HG03045 (cell line): ENCODE data around the gene TK2.
"Not testable (repeated sequence)": the region's sequence is repeated elsewhere in the genome, so short reads cannot be mapped to it uniquely, and the experiment has no call there.

Experiments
- ATAC-seq: cut with Tn5 transposase; IDR thresholded peaks from one replicate; pipeline ENCODE4 v1.9.1; 2021; ENCODE audit warnings: mild to moderate bottlenecking, moderate library complexity; ENCODE audit not compliant: unreplicated experiment

Gene TK2

DNA sequence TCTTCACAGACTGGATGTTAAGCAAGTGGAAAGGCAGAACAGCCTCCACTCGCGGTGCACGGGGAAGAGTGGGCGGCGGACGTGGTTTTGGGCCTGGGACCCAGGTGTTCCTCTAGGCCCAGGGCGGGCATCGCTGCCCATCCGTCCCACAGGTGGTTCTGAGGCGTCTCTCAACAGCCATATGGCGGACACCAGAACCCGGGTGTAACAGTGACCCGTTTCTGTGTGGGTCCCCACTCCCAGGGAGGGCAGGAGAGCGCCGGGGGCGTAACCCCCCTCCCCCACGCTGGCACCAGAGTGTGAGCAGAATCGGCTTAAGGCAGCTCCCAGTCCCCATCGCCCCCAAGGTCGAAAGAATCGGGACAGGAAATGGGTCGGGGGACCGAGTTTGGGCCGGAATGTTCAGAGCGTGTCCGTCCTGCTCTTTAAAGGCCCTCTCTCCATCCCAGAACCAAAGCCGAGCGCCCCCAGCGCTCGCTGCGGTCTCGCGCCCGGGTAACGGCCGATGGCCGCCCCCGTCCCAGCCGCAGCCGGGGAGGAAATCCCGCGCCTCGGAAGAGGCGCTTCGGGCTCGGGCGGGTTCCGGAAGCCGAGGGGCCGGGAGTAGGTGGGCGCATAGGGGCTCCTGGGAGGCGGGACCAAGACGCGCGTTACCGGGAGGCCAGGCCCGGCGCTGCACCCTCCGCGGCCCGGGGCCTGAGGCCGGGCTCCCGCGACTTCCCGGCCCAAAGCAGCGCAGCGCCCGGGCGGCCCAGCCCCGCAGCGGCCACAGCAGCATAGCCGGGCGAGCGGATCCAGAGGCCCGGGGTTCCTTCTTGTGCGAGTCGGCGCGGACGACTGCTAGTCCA, at the start of gene TK2:
Gene TK2 (minus strand): TSS at position 839 of the 848 bp plus-strand sequence. CDS start 61 bp downstream, at position 778.
- peak; percentile 38 for ATAC-seq

DNA sequence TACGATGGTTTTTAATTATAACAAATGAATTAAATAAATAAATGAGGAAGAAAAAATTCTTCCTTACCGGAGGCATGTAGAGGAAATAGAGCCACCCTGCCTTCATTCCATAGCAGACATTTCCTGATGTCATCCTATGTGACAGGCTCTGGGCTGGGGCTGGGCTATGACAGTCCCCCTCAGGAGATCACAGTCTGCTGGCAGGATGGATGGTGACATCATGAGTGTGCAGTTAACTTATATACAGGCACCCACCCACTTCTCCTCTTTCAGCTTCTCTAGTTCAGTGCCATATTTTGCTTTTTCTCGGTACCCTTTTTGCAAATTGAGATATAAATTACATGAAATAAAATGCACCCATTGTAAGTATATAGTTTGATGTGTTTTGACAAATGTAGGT, 48.2 kb upstream of the TK2 start:
- no peak for ATAC-seq

DNA sequence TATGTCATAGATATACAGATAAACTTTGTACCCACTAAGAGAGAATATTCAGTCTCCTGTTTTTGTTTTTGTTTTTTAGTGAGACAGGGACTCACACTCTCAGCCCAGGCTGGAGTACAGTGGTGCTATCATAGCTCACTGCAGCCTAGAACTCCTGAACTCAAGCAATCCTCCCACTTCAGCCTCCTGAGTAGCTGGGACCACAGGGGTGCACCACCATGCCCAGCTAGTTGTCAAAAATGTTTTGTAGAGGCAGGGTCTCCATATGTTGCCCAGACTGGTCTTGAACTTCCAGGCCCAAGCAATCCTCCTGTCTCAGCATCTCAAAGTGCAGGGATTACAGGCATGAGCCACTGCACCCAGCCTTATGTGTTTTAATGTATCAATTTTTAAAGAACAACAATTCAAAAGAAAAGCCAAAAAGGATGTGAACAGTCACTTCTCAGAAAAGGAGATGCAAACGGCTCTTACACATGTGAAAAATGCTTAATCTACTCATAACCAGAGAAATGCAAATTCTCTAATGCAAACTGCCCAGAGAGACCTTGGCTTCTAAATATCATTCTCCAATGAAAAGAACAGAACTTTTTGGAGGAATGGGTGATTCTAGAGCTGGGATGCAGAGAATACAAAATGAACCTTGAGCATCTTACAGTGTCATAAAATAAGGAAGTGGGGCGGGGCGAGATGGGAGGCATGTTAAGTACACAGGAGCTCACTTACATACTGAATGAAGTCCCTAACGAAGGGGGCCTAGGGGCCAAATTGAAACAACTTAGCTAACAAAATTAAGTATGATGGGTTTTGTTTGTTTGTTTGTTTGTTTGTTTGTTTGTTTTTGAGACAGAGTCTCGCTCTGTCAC, 47.3 kb upstream of the TK2 start:
- no peak for ATAC-seq

DNA sequence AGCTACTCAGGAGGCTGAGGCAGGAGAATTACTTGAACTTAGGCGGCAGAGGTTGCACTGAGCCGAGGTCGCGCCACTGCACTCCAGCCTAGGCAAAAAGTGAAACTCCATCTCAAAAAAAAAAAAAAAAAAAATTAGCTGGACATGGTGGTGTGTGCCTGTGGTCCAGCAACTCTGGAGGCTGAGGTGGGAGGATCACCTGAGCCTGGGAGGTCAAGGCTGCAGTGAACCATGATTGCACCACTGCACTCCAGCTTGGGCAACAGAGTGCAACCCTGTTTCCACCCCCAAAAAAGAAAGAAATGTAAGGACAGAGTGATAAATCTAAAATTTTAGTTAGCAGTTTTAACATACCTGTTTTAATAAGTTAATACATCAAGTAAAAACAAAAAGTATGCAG, 46.6 kb upstream of the TK2 start:
- not testable (repeated sequence) for ATAC-seq

DNA sequence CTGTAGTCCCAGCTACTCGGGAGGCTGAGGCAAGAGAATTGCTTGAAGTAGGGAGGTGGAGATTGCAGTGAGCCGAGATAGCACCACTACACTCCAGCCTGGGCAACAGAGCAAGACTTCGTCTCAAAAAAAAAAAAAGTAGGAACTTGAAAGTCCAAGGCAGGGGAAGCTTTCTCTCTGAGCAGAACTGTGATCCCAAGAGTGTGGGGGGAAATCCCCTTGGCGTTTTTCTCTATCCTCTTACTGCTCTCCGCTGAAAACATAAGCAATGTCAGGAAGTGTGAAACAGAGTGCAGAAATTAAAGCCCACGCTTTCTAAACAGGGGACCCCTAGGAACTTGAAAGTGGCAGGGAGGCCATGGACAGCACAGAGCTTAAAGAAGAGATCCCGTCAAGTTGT, 44.8 kb upstream of the TK2 start:
- no peak for ATAC-seq

DNA sequence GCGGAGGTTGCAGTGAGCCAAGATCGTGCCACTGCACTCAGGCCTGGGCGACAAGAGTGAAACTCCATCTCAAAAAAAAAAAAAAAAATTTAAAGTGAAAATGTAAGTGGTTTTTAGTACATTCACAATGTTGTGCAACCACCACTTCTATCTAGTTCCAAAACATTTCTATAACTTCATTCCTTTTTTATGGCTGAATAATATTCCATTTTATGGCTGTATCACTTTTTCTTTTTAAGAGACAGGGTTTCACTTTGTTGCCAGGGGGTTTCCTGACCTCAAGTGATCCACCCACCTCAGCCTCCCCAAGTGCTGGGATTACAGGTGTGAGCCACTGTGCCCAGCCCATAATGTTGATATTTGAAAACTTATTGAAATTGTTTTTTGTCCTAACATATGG, 42.9 kb upstream of the TK2 start:
- no peak for ATAC-seq

DNA sequence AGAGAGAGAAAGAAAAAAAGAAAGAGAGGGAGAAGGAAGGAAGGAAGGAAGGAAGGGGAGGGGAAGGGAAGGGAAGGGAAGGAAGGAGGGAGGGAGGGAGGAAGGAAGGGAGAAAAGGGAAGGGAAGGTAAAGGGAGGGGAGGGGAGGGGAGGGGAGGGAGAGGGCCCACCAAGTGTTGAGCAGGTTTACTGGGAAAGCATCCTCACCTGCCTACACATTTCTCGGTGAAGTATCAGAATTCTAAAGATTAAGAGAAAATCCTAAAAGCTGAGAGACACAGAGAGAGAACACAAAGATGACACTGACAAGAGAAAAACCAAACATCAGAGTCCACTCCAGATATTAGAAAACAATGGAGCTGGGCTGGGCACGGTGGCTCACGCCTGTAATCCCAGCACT, 42.3 kb upstream of the TK2 start:
- no peak for ATAC-seq

DNA sequence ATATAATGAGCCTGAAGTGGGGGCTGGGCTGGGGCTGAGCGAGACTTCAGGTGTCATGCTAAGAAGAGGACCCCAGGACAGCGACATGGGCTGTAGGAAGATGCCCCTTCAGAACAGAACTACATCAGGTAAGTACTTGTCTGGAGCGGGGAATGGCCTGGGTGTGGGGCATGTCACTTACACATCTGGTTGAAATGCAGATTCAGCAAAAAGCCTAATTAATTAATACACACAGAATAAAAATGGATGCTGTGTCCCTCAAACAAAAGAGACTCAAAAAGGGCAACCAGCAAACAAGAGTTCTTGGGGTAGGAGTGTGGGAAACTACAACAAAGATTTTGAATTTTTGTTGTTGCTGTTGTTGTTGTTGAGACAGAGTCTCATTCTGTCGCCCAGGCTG, 41.1 kb upstream of the TK2 start:
- no peak for ATAC-seq

DNA sequence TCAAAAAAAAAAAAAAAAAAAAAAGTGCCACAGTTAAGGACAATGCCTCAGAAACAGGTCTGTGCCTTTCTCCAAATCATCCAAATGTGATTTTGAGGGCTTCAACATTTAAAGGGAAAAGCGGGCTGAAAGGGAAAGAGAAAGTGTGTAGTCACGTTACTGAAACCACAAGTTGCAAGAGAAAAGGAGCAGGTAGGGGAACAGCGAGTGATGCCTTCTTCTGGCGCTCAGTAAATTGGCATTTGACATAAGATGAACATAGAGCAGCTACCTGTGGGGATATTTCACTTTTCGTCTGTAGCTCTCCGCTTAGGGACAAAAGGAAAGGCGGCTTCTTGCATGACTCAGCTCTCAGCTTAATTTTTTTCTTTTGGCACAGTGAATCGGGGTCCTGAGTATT, 40.4 kb upstream of the TK2 start:
- no peak for ATAC-seq

DNA sequence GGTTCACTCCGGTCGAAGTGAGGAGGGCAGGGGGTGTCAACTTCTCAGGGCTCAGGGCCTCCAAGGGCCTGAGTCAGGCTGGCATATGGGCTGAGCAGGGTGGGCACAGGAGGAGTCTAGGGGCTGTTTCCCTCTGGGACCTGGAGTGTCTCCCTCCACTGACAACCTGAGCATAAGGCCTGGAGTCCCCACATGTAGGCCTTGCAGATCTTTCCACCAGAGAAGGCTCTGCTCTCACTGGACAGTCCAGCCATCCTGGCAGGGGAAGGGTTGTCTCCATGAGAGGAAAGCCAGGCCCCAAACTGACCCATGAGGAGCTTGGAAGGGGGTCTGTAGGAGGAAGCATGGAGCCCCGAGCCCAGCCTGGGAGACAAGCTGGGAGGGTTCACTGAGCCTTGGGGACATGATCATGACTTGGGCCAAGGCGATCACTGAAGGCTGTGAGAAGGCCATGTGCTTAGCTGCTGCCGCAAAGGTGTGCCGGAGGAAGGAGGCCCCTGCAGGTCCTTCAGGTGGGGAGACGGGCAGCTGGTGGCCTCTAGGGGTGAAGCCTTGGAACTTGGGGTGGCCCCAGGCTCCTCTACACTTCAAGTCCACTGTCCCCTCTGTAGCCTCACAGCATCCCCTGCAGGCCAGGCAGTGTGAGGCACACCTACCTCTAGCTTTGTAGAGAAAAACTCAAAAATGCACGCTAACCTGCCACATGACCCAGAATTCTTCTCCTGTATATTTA, 39.2 kb upstream of the TK2 start:
- no peak for ATAC-seq

DNA sequence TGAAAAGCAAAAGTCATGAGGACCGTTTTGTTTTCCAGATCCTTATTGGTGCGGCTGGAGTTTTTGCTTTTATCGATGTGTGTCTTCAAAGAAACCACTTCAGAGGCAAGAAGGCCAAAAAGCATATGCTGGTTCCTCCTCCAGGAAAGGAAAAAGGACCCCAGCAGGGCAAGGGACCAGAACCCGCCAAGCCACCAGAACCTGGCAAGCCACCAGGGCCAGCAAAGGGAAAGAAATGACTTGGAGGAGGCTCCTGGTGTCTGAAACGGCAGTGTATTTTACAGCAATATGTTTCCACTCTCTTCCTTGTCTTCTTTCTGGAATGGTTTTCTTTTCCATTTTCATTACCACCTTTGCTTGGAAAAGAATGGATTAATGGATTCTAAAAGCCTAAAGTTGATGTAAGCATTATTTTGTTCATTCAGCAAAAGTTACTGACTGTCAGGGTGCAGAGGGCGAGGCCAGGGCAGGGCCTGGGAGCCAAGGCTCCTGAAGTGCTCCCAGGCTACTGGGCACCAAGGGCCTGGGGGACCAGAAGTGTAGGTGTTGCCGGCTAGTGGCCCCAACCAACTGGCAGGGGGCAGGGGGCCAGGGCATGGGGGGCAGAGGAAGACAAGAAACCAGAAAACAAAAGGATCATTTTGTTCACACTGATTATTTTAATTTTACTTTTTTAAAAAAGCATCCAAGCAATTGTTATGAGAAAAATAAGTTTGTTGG, 38.1 kb upstream of the TK2 start:
- no peak for ATAC-seq

DNA sequence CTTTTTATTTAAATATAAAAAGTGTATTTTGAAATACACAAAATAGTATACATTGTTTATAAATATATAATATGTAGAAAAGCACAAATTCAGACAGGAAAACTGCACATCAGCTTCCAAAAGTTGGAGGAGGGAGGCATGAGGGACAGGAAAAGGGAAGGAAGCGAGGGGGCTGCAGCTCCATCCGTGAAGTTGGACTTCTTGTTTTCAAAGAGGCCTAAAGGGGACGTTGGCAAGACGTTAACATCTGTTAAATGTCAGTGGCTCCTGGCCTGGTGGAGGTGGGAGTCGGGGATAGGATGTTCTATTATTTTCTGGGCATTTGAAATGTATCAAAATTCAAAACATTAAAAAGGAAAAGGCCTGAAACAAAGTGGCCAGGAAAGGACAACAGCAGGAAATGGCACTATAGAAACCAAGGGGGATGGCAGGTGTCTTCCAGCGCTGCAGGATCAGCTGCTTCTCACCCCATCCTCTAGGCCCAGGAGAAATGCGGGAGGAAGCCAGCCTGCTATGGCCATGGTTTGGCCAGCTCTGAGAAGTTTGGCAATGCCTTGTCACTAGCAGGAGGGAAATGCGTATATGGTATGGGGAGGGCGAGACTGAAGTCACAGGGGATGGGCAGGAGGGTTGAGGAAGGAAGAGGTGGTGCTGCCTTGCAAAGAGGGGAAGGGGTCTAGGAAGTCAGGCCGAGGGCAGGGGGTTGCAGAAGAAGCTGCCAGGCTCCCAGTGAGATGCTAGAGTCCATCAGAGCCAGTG, 35.7 kb upstream of the TK2 start:
- no peak for ATAC-seq

DNA sequence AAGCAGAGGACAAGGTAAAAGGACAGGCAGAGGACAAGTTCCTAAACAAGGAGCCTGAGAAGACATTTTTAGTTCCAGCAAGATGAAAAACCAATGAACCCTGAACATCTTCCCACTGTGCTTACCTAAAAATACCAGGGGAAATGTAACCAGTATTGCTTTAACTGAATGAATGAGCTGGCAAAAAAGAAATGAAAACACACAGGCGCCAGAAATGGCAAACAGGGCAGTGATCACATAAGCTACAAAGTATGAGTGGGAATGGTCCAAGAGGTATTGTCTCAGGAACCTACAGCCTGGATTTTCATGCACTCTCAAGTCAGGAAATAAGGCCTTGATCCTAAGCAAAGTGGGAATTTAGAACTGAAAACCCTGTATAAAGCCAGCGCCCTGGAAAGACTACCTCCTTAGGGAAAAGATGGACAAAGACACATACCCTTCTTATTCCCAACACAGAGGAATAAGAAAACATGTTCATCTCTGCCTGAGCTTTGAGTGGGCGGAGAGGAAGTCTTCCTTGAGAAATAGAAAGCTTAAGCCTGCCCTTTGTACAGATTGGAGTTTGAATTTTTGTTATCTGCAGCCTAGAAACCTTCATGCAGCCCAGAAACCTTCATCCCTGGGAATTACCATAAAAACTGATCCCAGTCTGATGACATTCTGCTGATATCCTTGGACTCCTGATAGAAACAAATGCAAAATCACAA, 31.5 kb upstream of the TK2 start:
- no peak for ATAC-seq

DNA sequence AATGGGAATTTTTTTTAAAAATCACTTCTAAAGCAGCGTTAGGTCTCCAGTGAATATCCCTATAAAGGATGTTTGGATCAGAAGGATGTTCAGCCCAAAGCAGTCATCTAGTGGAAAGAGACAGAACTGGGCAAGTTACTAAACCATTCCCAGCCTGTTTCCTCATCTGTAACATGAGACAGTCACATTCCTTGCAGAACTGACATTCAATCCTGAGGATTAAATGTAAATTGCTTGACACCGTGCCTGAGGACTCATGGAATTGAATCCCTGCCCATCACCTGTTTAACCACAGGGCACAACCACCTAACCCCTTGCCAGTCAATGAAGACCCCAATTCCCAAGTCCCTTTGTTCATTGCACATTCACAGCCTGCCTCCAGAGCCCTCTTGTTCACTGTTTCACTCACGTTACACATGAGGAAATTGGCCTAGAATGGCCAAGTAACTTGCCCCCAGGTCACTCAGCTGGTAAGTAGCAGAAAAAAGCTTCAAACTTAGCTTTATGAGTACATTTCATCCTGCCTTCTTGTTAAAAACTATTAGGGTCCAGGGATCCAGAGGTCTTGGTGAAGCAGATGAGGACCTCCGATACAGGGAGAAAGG, 30.8 kb upstream of the TK2 start:
- no peak for ATAC-seq

DNA sequence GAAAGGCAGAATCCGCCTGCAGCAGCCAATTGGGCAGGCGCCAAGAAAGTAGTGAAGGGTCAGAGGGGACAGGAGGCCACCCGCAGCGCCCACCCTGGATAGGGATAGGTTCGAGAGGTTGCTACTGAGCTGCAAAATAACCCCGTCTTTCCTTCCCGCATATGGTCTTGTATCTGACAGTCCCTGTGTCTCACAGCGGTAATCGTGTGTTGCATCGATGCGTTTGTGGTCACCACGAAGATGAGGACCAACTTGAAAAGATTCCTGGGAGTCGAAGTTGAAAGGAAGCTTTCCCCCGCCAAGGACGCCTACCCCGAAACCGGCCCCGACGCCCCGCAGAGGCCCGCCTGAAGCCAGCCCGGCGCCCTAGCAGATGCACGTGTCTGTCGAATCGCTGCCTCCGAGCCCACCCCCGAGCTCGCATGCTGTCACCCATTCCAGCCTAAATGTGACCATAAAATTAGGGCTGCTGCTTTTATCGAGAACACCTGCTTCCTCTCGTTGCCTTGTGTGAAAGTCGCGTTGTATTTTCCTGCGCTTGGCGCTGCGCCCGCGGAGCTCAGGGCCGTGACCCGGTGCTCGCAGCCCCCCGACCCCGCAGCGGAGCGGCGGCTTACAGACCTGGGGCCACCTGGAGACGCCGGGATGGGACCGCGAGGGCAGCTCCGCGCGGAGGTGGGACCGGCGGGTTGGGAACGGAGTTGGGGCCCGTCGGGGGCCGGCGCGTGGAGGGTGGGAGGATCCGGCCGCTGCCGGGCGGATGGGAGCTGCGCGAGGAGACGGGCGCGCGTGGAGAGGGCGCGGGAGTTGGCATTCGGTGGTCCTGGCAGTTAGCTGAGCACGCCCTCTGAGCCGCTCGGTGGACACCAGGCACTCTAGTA, 29.0 kb upstream of the TK2 start, which contains the start of gene CMTM2:
Gene CMTM2 (plus strand): TSS at position 813 of the 881 bp plus-strand sequence. CDS start 145 bp downstream, outside the sequence.
- ATAC-seq: no peak

DNA sequence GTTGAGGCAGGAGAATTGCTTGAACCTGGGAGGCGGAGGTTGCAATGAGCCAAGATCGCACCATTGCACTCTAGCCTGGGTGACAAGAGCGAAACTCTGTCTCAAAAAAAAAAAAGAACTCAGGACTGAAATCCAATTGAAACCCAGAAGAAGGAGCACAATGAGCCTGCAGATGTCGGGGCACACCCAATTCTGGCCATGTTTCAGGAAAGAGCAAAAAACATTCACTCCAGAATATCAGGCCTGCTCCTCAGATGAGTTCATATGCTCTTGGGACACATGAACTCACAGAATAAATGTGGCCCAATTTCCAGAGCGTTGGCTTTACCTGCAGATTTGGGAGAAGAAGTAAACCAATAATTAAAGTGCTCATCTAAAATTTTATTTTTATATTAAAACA, 26.4 kb upstream of the TK2 start:
- ATAC-seq: no peak

DNA sequence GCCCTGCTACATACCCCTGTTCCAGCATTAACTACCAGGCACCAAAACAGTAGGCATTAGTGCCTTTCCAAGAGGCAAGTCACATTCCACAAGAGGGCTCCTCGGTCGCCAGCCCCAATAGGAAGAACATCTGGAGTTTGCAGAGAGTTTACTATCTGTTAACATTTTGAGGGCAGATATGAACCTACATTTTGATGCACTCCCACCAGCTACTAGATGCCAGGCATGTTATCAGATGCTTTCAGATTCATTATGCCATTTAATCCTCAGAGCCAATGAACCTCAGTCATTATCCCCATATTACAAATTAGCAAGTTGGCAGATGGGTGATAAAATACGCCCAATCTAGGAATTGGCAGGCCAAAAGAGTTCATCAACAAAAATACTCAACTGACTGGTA, 25.1 kb upstream of the TK2 start:
- no peak for ATAC-seq

DNA sequence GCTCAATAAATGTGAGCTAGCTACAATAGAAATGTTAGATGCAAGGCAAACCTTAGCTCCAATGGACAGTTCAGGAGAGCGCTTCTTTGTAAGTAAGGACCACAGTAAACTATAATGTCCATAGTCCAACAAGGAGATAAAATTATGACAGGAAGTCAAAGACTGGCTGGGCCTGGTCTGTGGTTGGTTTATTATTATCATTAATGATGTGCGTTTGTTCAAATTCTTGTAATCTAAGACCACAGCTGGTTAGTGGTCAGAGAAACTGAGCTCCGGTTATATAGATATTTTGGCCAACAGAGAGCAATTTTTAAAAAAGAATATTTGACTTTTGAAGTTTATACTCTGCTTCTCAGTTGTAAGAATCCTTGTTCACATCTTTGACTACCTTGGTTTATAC, 24.6 kb upstream of the TK2 start:
- no peak for ATAC-seq
